Measurements from ENCODE around the gene IZUMO4.

GRCh38 chr19:2101417-2102335, 5.0 kb downstream of the IZUMO4 start:
- TF ChIP-seq TAF1 (IDR thresholded peaks at IDR 0.05; ENCODE audit: borderline replicate concordance, insufficient read depth, low read length) (no peak), POLR2AphosphoS5 (IDR thresholded peaks at IDR 0.05; ENCODE audit: low read depth, low read length) (no peak)
